K562 (cell line): Measurements from ENCODE around the gene TCEANC. TPM values are rescaled to one million over a fixed set of nuclear protein-coding genes. Genes with fewer than 3 reads are reported as not detected.

ENCODE experiments used
- ATF1 ChIP-seq, 2 experiments: fragments of 450-650 bp in 1 of 2; IDR thresholded peaks; 2 replicates each; pipeline ENCODE4 v1.6.1; 2016; ENCODE audit warnings: missing compliant biosample characterization in 1 of 2, missing genetic modification characterization in 1 of 2
- CCNT2 ChIP-seq: IDR thresholded peaks from 2 replicates; pipeline ENCODE4 v1.6.1; 2011; ENCODE audit warnings: borderline replicate concordance, low read depth, mild to moderate bottlenecking, moderate library complexity, mixed read lengths, low read length; ENCODE audit not compliant: insufficient read length; ENCODE audit errors: extremely low read depth
- CHD1 ChIP-seq: fragments of 200-600 bp; sonication (generic); IDR thresholded peaks from one replicate; pipeline ENCODE4 v1.6.1; 2012; ENCODE audit warnings: mild to moderate bottlenecking, moderate library complexity, low read length, inconsistent platforms
- EGR1 ChIP-seq: fragments of 450-650 bp; conservative IDR thresholded peaks from 2 replicates; pipeline ENCODE4 v1.6.1; 2017; ENCODE audit warnings: mild to moderate bottlenecking
- EP400 ChIP-seq: fragments of 450-650 bp; IDR thresholded peaks from 2 replicates; pipeline ENCODE4 v1.6.1; 2017; ENCODE audit warnings: antibody characterized with exemption, mild to moderate bottlenecking, moderate library complexity
- FOXK2 ChIP-seq, 2 experiments: fragments of 450-650 bp; IDR thresholded peaks in 1 of 2; conservative IDR thresholded peaks in 1 of 2; 2 replicates each; pipeline ENCODE4 v1.6.1; 2016; ENCODE audit warnings: low read depth in 2 of 2, mild to moderate bottlenecking in 1 of 2
- HOXB6 ChIP-seq: fragments of 250-450 bp; sonication (Bioruptor Pico); IDR thresholded peaks from 2 replicates; pipeline ENCODE4 v1.5.1; 2022; ENCODE audit warnings: mild to moderate bottlenecking, borderline replicate concordance
- MAZ ChIP-seq, 2 experiments: fragments of 450-650 bp in 1 of 2; sonication (generic) in 1 of 2; formaldehyde crosslinking; IDR thresholded peaks in 1 of 2; conservative IDR thresholded peaks in 1 of 2; 2 replicates each; pipeline versions ENCODE4 v1.4.0 to v1.5.0; 2020; ENCODE audit warnings: mild to moderate bottlenecking in 1 of 2, missing genetic modification reagents in 1 of 2
- PML ChIP-seq: IDR thresholded peaks from 2 replicates; pipeline ENCODE4 v1.6.1; 2012; ENCODE audit warnings: low read length, inconsistent platforms
- RBM22 ChIP-seq: fragments of 200-400 bp; formaldehyde crosslinking; IDR thresholded peaks from 2 replicates; pipeline ENCODE4 v1.6.1; 2018; ENCODE audit warnings: low read length, low read depth; ENCODE audit not compliant: poor library complexity, severe bottlenecking
- RBM39 ChIP-seq: fragments of 200-400 bp; formaldehyde crosslinking; optimal IDR thresholded peaks from 2 replicates; pipeline ENCODE3; 2018; ENCODE audit warnings: low read depth, low read length
- SNRNP70 ChIP-seq: fragments of 200-400 bp; formaldehyde crosslinking; optimal IDR thresholded peaks from 2 replicates; pipeline ENCODE3; 2017; ENCODE audit warnings: low read depth, low read length
- TAF9B ChIP-seq: fragments of 450-650 bp; IDR thresholded peaks from 2 replicates; pipeline ENCODE4 v1.6.1; 2018; ENCODE audit warnings: mild to moderate bottlenecking; ENCODE audit not compliant: partially characterized antibody
- ZBTB7A ChIP-seq: IDR thresholded peaks from 2 replicates; pipeline ENCODE4 v1.6.1; 2011; ENCODE audit warnings: low read depth, mild to moderate bottlenecking, low read length, moderate library complexity, borderline replicate concordance; ENCODE audit not compliant: control insufficient read depth
- ZKSCAN8 ChIP-seq: fragments of 200-800 bp; sonication (Bioruptor generic); IDR thresholded peaks from 2 replicates; pipeline ENCODE4 v1.6.1; 2016; ENCODE audit warnings: missing genetic modification characterization, missing compliant biosample characterization
- ZNF57 ChIP-seq: fragments of 450-650 bp; formaldehyde crosslinking; IDR thresholded peaks from 2 replicates; pipeline ENCODE4 v1.4.0; 2020; ENCODE audit warnings: mild to moderate bottlenecking, moderate library complexity
- polyA plus RNA-seq, 8 experiments: library from polyadenylated mRNA; depleted of rRNA in 4 of 8; stranded (reverse) in 5 of 8; unstranded in 3 of 8; fragments of >200 nt; fragmentation: Nextera tagmentation in 2 of 8; fragmentation: Illumina TruSeq in 1 of 8; extraction: Ambion mirVana in 2 of 8; extraction: Trizol in 1 of 8; gene quantifications; 2 replicates each; pipeline versions ENCODE4 v1.2.1 to v1.2.3, GENCODE V29; 2011 to 2014; ENCODE audit warnings: inconsistent platforms in 1 of 8, missing spikeins in 1 of 8
- total RNA-seq, 7 experiments: library from RNA; depleted of rRNA in 6 of 7; stranded (reverse); fragments of >200 nt in 6 of 7; fragmentation: Illumina TruSeq in 2 of 7; extraction: Trizol in 2 of 7; gene quantifications; 2 replicates each; pipeline versions ENCODE4 v1.2.1 to v1.2.3, GENCODE V29; 2011 to 2021; ENCODE audit warnings: low replicate concordance in 1 of 7
- TF ChIP-seq, protein P1 (sequence below): fragments of 250-450 bp; sonication (Bioruptor Pico); IDR thresholded peaks from 2 replicates; pipeline ENCODE4 v1.4.0; 2020; ENCODE audit warnings: borderline replicate concordance
- TF ChIP-seq, protein P2 (sequence below), 2 experiments: IDR thresholded peaks; 2 replicates each; pipeline ENCODE4 v1.6.1; 2012; ENCODE audit warnings: improper control_type of control experiment in 2 of 2, low read depth in 2 of 2, low read length in 2 of 2, borderline replicate concordance in 1 of 2
- TF ChIP-seq, protein P3 (sequence below): sonication (generic); formaldehyde crosslinking; IDR thresholded peaks from 2 replicates; pipeline ENCODE4 v1.8.0; 2022; ENCODE audit warnings: missing genetic modification reagents, mild to moderate bottlenecking, moderate library complexity, borderline replicate concordance

TCEANC gene
- total and polyA plus RNA-seq, 9 of the 15 experiments (the other 6 are each of a cell fraction or from before 2014, with no cell fraction given) = 1.2 to 2.8 (median 2.0) TPM

DNA sequence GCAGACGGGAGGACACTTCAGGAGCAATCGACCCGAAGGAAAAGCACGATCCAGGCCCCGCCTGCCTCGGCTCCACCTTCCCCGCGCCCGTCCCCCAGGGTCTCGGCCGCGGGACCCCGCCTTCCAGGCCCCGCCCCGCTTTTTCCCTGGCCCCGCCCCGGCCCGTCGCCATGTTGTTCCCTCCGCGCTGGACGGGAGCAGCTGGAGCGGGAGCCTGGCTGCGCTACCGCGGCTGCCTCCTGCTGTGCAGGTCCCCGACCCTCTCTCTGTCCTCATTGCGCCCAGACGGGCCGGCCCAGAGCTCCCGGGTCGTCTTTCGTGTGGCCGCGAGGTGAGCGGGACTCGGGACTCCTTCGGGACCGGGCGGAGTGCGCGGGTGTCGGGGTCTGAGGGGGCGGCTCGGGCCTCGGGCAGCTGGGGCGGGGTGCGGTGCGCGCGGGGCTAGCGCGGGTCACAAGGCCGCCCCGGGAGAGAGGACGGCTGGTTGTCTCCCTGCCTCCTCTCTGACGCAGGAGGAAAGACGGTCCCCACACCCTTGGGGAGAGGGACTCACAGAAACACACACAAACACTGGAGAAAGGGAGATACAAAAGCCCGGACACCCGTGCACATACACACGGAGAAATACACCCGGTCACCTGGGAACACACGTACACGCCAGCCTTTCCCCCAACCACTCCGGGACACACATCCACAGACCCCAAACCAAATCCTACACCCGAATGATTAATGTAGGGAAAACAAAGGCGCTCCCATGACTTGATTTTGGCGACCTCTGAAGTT, 36.2 kb downstream of the TCEANC start, which contains the start of gene RAB9A (continued):
- TF ChIP-seq ATF1 (CRISPR knock-in tag; IDR thresholded peaks at IDR 0.05) (no peak), ATF1 (tag; IDR thresholded peaks at IDR 0.05) (0 out of 2 replicates have a peak, but pooled peaks have one; percentile 3), CCNT2 (peak; percentile 41), EP400 (peak; percentile 65; the same call in 1 of the 2 replicates), EGR1 (peak; percentile 83), SNRNP70 (no peak), FOXK2 (conservative IDR thresholded peaks at IDR 0.05 in 1 of 2, IDR thresholded peaks at IDR 0.05 in 1 of 2; ENCODE audit: low read depth in 2 of 2) (0 out of 4 replicates have a peak, but pooled peaks of 1 of the 2 experiments have one; percentile 26), PML (peak; percentile 68; the same call in 1 of the 2 replicates), MAZ (CRISPR knock-in tag; conservative IDR thresholded peaks at IDR 0.05 in 1 of 2, IDR thresholded peaks at IDR 0.05 in 1 of 2) (peak; percentile 24 to 60; a peak in 3 of 4 replicates), ZNF57 (CRISPR knock-in tag) (no peak), RBM39 (peak; percentile 47), ZBTB7A (peak; percentile 93), ZKSCAN8 (no peak), HOXB6 (no peak), TAF9B (peak; percentile 25), CHD1 (peak; percentile 48), RBM22 (peak; percentile 29)
- TF ChIP-seq, protein P1, sequence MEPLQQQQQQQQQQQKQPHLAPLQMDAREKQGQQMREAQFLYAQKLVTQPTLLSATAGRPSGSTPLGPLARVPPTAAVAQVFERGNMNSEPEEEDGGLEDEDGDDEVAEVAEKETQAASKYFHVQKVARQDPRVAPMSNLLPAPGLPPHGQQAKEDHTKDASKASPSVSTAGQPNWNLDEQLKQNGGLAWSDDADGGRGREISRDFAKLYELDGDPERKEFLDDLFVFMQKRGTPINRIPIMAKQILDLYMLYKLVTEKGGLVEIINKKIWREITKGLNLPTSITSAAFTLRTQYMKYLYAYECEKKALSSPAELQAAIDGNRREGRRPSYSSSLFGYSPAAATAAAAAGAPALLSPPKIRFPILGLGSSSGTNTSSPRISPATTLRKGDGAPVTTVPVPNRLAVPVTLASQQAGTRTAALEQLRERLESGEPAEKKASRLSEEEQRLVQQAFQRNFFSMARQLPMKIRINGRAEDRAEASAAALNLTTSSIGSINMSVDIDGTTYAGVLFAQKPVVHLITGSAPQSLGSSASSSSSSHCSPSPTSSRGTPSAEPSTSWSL (CRISPR knock-in tag) = no peak
- TF ChIP-seq, protein P2, sequence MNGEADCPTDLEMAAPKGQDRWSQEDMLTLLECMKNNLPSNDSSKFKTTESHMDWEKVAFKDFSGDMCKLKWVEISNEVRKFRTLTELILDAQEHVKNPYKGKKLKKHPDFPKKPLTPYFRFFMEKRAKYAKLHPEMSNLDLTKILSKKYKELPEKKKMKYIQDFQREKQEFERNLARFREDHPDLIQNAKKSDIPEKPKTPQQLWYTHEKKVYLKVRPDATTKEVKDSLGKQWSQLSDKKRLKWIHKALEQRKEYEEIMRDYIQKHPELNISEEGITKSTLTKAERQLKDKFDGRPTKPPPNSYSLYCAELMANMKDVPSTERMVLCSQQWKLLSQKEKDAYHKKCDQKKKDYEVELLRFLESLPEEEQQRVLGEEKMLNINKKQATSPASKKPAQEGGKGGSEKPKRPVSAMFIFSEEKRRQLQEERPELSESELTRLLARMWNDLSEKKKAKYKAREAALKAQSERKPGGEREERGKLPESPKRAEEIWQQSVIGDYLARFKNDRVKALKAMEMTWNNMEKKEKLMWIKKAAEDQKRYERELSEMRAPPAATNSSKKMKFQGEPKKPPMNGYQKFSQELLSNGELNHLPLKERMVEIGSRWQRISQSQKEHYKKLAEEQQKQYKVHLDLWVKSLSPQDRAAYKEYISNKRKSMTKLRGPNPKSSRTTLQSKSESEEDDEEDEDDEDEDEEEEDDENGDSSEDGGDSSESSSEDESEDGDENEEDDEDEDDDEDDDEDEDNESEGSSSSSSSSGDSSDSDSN (IDR thresholded peaks at IDR 0.05; ENCODE audit: borderline replicate concordance in 1 of 2, low read depth in 2 of 2, low read length in 2 of 2) = 0 out of 4 replicates have a peak, but pooled peaks of 1 of the 2 experiments have one; percentile 8
- TF ChIP-seq, protein P3, sequence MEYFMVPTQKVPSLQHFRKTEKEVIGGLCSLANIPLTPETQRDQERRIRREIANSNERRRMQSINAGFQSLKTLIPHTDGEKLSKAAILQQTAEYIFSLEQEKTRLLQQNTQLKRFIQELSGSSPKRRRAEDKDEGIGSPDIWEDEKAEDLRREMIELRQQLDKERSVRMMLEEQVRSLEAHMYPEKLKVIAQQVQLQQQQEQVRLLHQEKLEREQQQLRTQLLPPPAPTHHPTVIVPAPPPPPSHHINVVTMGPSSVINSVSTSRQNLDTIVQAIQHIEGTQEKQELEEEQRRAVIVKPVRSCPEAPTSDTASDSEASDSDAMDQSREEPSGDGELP = peak; percentile 92
